IPS DF 6.9 (cell line): ENCODE data around the gene MAP7D3.

ENCODE experiments used
- DNase-seq: peaks from one replicate; pipeline ENCODE4 v3.0.0-alpha.2; 2013; ENCODE audit warnings: low read depth, low spot score
- H3K27ac ChIP-seq: one replicate; pipeline ENCODE4 v1.5.1; 2013; ENCODE audit warnings: low read length, control low read depth
- H3K27me3 ChIP-seq: 2 replicates; pipeline ENCODE4 v1.6.1; 2013; ENCODE audit warnings: mild to moderate bottlenecking, low read length; ENCODE audit not compliant: control insufficient read depth, insufficient read depth
- H3K36me3 ChIP-seq: 2 replicates; pipeline ENCODE4 v1.6.1; 2013; ENCODE audit warnings: low read length; ENCODE audit not compliant: control insufficient read depth, insufficient read depth
- H3K4me1 ChIP-seq: 2 replicates; pipeline ENCODE4 v1.6.1; 2013; ENCODE audit warnings: low read length; ENCODE audit not compliant: control insufficient read depth, insufficient read depth
- H3K4me3 ChIP-seq: 2 replicates; pipeline ENCODE4 v1.5.1; 2013; ENCODE audit warnings: mild to moderate bottlenecking, low read length
- H3K9me3 ChIP-seq: 2 replicates; pipeline ENCODE4 v1.6.1; 2013; ENCODE audit warnings: low read length, inconsistent platforms; ENCODE audit not compliant: control insufficient read depth, insufficient read depth
- WGBS: extraction: QIAGEN DNeasy Blood & Tissue Kit; methylation state at CpG from one replicate; pipeline ENCODE4 v1.1.7; 2013; ENCODE audit warnings: mixed read lengths, missing lambda C conversion rate; ENCODE audit not compliant: insufficient read length, insufficient coverage; 5-methylcytosine and 5-hydroxymethylcytosine counted together

MAP7D3 gene

GRCh38 chrX:136269921-136270320, 18.7 kb upstream of the MAP7D3 start:
- Histone ChIP-seq H3K9me3 (no peaks in the 10 kb centered on the region), H3K27me3 (no peaks in the 10 kb centered on the region), H3K27ac (no peak overlapping the region), H3K4me1 (no peaks in the 10 kb centered on the region), H3K36me3 (no peaks in the 10 kb centered on the region), H3K4me3 (no peak overlapping the region)
- WGBS: no CpG with 5 or more reads among the region's 1 CpG
- DNase-seq: no peak

- Histone ChIP-seq H3K27ac (no peak overlapping the region), H3K4me1 (no peaks in the 10 kb centered on the region), H3K4me3 (no peak overlapping the region), H3K36me3 (no peaks in the 10 kb centered on the region), H3K9me3 (no peaks in the 10 kb centered on the region), H3K27me3 (no peaks in the 10 kb centered on the region)
- no CpG with 5 or more reads among the region's 5 CpGs for WGBS
- no peak for DNase-seq
Observed at GRCh38 chrX:136268051-136269048, 17.1 kb upstream of the MAP7D3 start.

GRCh38 chrX:136266828-136267227, 15.6 kb upstream of the MAP7D3 start:
- DNase-seq: no peak
- no peak overlapping the region for H3K27ac ChIP-seq
- H3K9me3 ChIP-seq: no peaks in the 10 kb centered on the region
- H3K27me3 ChIP-seq: no peaks in the 10 kb centered on the region
- no peak overlapping the region for H3K4me3 ChIP-seq
- no peaks in the 10 kb centered on the region for H3K4me1 ChIP-seq
- H3K36me3 ChIP-seq: no peaks in the 10 kb centered on the region
- WGBS: no CpG with 5 or more reads among the region's 1 CpG

- WGBS: no CpG with 5 or more reads among the region's 7 CpGs
Observed at GRCh38 chrX:136262812-136263315, 11.7 kb upstream of the MAP7D3 start.

GRCh38 chrX:136262243-136262642, 11.0 kb upstream of the MAP7D3 start:
- WGBS: no CpG with 5 or more reads among the region's 5 CpGs
- Histone ChIP-seq H3K27me3 (no peaks in the 10 kb centered on the region), H3K4me1 (no peaks in the 10 kb centered on the region), H3K9me3 (no peaks in the 10 kb centered on the region), H3K36me3 (no peaks in the 10 kb centered on the region), H3K27ac (no peak overlapping the region), H3K4me3 (no peak overlapping the region)
- no peak for DNase-seq

More at GRCh38 chrX:136262812-136263315, 11.7 kb upstream of the MAP7D3 start:
- no peaks in the 10 kb centered on the region for H3K9me3 ChIP-seq
- H3K27ac ChIP-seq: no peak overlapping the region
- no peaks in the 10 kb centered on the region for H3K4me1 ChIP-seq
- no peak overlapping the region for H3K4me3 ChIP-seq
- H3K36me3 ChIP-seq: no peaks in the 10 kb centered on the region
- H3K27me3 ChIP-seq: no peaks in the 10 kb centered on the region
- no peak for DNase-seq

GRCh38 chrX:136261321-136261720, 10.1 kb upstream of the MAP7D3 start:
- Histone ChIP-seq H3K9me3 (no peaks in the 10 kb centered on the region), H3K4me3 (no peak overlapping the region), H3K4me1 (no peaks in the 10 kb centered on the region), H3K36me3 (no peaks in the 10 kb centered on the region), H3K27me3 (no peaks in the 10 kb centered on the region), H3K27ac (no peak overlapping the region)
- DNase-seq: no peak
- no CpG with 5 or more reads among the region's 7 CpGs for WGBS

- DNase-seq: no peak
- Histone ChIP-seq H3K9me3 (no peaks in the 10 kb centered on the region), H3K4me3 (no peak overlapping the region), H3K27me3 (no peaks in the 10 kb centered on the region), H3K36me3 (no peaks in the 10 kb centered on the region), H3K4me1 (no peaks in the 10 kb centered on the region), H3K27ac (no peak overlapping the region)
Observed at GRCh38 chrX:136260776-136261175, 9.6 kb upstream of the MAP7D3 start.

- Histone ChIP-seq H3K9me3 (no peaks in the 10 kb centered on the region), H3K36me3 (no peaks in the 10 kb centered on the region), H3K27me3 (no peaks in the 10 kb centered on the region), H3K4me1 (no peaks in the 10 kb centered on the region), H3K4me3 (no peak overlapping the region), H3K27ac (no peak overlapping the region)
- no CpG with 5 or more reads among the region's 4 CpGs for WGBS
- no peak for DNase-seq
Observed at GRCh38 chrX:136259543-136259942, 8.3 kb upstream of the MAP7D3 start.

- no peak for DNase-seq
- no peaks in the 10 kb centered on the region for H3K4me1 ChIP-seq
- H3K4me3 ChIP-seq: no peak overlapping the region
- H3K36me3 ChIP-seq: no peaks in the 10 kb centered on the region
- WGBS: no CpG with 5 or more reads among the region's 1 CpG
- H3K9me3 ChIP-seq: no peaks in the 10 kb centered on the region
- H3K27me3 ChIP-seq: no peaks in the 10 kb centered on the region
- H3K27ac ChIP-seq: no peak overlapping the region
Observed at GRCh38 chrX:136258951-136259350, 7.8 kb upstream of the MAP7D3 start.

- H3K4me3 ChIP-seq: no peak overlapping the region
- no CpG with 5 or more reads among the region's 7 CpGs for WGBS
- peaks cover 2% of the 10 kb centered on the region; the same call in 1 of the 2 replicates for H3K4me1 ChIP-seq
- H3K36me3 ChIP-seq: no peaks in the 10 kb centered on the region
- no peak overlapping the region for H3K27ac ChIP-seq
- H3K9me3 ChIP-seq: no peaks in the 10 kb centered on the region
- DNase-seq: no peak
- H3K27me3 ChIP-seq: no peaks in the 10 kb centered on the region
Observed at GRCh38 chrX:136256026-136256425, 4.8 kb upstream of the MAP7D3 start.
